Fibroblast of lung (primary cell): ENCODE measurements around the gene SERGEF. TPM values are rescaled to one million over a fixed set of nuclear protein-coding genes. Genes with fewer than 3 reads are reported as not detected.

ENCODE experiments used
- DNase-seq, 2 donors: peaks; one replicate each; pipeline versions ENCODE4 v3.0.0 to v3.0.0-alpha.2; 2010; ENCODE audit warnings: low read depth in 2 of 2
- H2AFZ ChIP-seq: 2 replicates; pipeline ENCODE4 v1.5.1; 2012; ENCODE audit warnings: low read length, control low read depth, inconsistent platforms
- H3K27ac ChIP-seq: 2 replicates; pipeline ENCODE4 v1.5.1; 2011; ENCODE audit warnings: low read length, control low read depth; ENCODE audit not compliant: insufficient read depth
- H3K27me3 ChIP-seq: 2 replicates; pipeline ENCODE4 v1.5.1; 2011; ENCODE audit warnings: mild to moderate bottlenecking, low read length; ENCODE audit not compliant: control insufficient read depth, insufficient read depth
- H3K36me3 ChIP-seq: 2 replicates; pipeline ENCODE4 v1.5.1; 2011; ENCODE audit warnings: low read length; ENCODE audit not compliant: control insufficient read depth, insufficient read depth
- H3K4me1 ChIP-seq: 2 replicates; pipeline ENCODE4 v1.5.1; 2011; ENCODE audit warnings: low read length; ENCODE audit not compliant: control insufficient read depth, insufficient read depth; ENCODE audit errors: extremely low read depth
- H3K4me2 ChIP-seq: 2 replicates; pipeline ENCODE4 v1.5.1; 2011; ENCODE audit warnings: low read length, control low read depth; ENCODE audit not compliant: insufficient read depth; ENCODE audit errors: extremely low read depth
- H3K4me3 ChIP-seq, 4 experiments: fragments of 200-600 bp in 1 of 4; sonication (generic) in 1 of 4; replicated peaks in 1 of 4; 2 replicates each; pipeline ENCODE4 v1.5.1; 2011 to 2016; ENCODE audit warnings: low read length in 4 of 4, low read depth in 3 of 4, mild to moderate bottlenecking in 3 of 4, control low read depth in 2 of 4, inconsistent platforms in 1 of 4, mixed read lengths in 1 of 4; ENCODE audit not compliant: insufficient read depth in 1 of 4; ENCODE audit errors: control extremely low read depth in 1 of 4
- H3K79me2 ChIP-seq: 2 replicates; pipeline ENCODE4 v1.5.1; 2012; ENCODE audit warnings: mild to moderate bottlenecking, low read length, inconsistent platforms; ENCODE audit not compliant: control insufficient read depth, insufficient read depth
- H3K9ac ChIP-seq: 2 replicates; pipeline ENCODE4 v1.5.1; 2011; ENCODE audit warnings: mild to moderate bottlenecking, low read length, control low read depth; ENCODE audit not compliant: insufficient read depth
- H3K9me3 ChIP-seq: 2 replicates; pipeline ENCODE4 v1.5.1; 2012; ENCODE audit warnings: low read depth, low read length; ENCODE audit not compliant: control insufficient read depth, insufficient read depth
- H4K20me1 ChIP-seq: 2 replicates; pipeline ENCODE4 v1.5.1; 2011; ENCODE audit warnings: low read length; ENCODE audit not compliant: control insufficient read depth, insufficient read depth; ENCODE audit errors: extremely low read depth
- CTCF ChIP-seq, 2 donors: IDR thresholded peaks in 1 of 2; conservative IDR thresholded peaks in 1 of 2; 1 replicate in 1 of 2; 2 replicates in 1 of 2; pipeline ENCODE4 v1.5.1; 2011 to 2012; ENCODE audit warnings: low read length in 2 of 2, control low read depth in 1 of 2, inconsistent platforms in 1 of 2, low read depth in 1 of 2, mild to moderate bottlenecking in 1 of 2
- EZH2 ChIP-seq: IDR thresholded peaks from 2 replicates; pipeline ENCODE4 v1.5.1; 2012; ENCODE audit warnings: low read length, control low read depth, mild to moderate bottlenecking; ENCODE audit errors: missing control alignments
- polyA plus RNA-seq, 2 donors: library from polyadenylated mRNA; depleted of rRNA in 1 of 2; stranded (reverse) in 1 of 2; unstranded in 1 of 2; fragments of >200 nt; gene quantifications; 2 replicates each; pipeline ENCODE4 v1.2.1, GENCODE V29; 2011 to 2012; ENCODE audit warnings: missing spikeins in 1 of 2
- total RNA-seq: library from RNA; depleted of rRNA; stranded (reverse); fragments of >200 nt; gene quantifications from 2 replicates; pipeline ENCODE4 v1.2.1, GENCODE V29; 2014

SERGEF gene
- total and polyA plus RNA-seq, 2 donors (not counting 1 experiment from before 2014, with no cell fraction given): 14.5 to 38.5 TPM

- no peak overlapping the region for H3K4me2 ChIP-seq
- no peak for TF ChIP-seq CTCF (conservative IDR thresholded peaks at IDR 0.05 in 1 of 2, IDR thresholded peaks at IDR 0.05 in 1 of 2; ENCODE audit: low read depth in 1 of 2, low read length in 2 of 2)
- TF ChIP-seq EZH2: no peak
- H3K4me3 ChIP-seq: no peak overlapping the region
- no peak overlapping the region for H3K27ac ChIP-seq
- H3K9me3 ChIP-seq: no peaks in the 10 kb centered on the region
- no peaks in the 10 kb centered on the region for H4K20me1 ChIP-seq
- H3K9ac ChIP-seq: no peak overlapping the region
- H3K4me1 ChIP-seq: no peaks in the 10 kb centered on the region
- no peaks in the 10 kb centered on the region for H3K79me2 ChIP-seq
- peaks cover 6% of the 10 kb centered on the region for H3K27me3 ChIP-seq
- no peak overlapping the region for H2AFZ ChIP-seq
- H3K36me3 ChIP-seq: no peaks in the 10 kb centered on the region
- DNase-seq: no peak
Observed at GRCh38 chr11:17751558-17751957, 261.3 kb downstream of the SERGEF start.

GRCh38 chr11:17750801-17751165 lies 262.1 kb downstream of the SERGEF start:
- Histone ChIP-seq H3K9ac (no peak overlapping the region), H3K79me2 (no peaks in the 10 kb centered on the region), H3K4me3 (no peak overlapping the region), H3K36me3 (no peaks in the 10 kb centered on the region), H3K4me1 (no peaks in the 10 kb centered on the region), H3K9me3 (no peaks in the 10 kb centered on the region), H2AFZ (no peak overlapping the region), H3K27ac (no peak overlapping the region), H3K4me2 (no peak overlapping the region), H4K20me1 (no peaks in the 10 kb centered on the region), H3K27me3 (peaks cover 6% of the 10 kb centered on the region)
- no peak for TF ChIP-seq CTCF (conservative IDR thresholded peaks at IDR 0.05 in 1 of 2, IDR thresholded peaks at IDR 0.05 in 1 of 2; ENCODE audit: low read depth in 1 of 2, low read length in 2 of 2)
- TF ChIP-seq EZH2: no peak
- DNase-seq: no peak

DNA sequence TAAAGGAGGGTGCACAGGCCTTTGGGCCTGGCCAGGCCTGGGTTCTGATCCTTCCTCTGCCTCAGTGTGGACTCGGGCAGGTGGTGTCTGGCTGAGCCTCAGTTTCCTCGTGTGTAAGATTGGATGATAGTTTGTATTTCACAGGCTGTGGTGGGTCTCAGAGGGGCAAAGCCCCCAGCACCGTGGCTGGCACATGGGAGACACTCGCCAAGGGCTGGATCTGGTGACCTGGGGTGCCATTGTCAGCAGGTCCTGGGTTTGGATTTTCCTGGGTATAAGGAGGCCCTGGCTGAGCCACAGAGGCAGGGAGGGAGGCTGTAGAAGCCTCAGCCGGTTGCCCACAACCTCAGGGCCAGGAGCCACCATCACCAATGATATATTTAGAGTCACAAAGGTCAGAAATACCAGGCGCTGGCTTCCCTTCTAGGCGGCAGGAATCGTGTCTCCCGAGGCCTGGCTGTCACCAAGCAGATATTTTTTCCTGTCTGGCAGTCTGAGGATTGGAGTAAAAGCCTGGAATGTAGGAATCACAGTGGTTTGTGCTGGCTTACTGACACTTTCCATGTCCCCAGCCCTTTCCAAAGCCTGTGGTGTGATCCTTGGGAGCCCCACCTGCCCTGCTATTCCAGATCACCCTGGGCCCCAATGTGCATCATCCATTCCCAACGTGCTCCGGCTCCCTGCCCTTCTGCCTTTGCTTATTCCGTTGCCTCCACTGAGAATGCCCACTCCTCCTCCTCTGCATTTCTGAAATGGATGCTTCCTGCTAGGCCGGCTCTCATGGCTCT lies 262.6 kb downstream of the SERGEF start:
- TF ChIP-seq CTCF (conservative IDR thresholded peaks at IDR 0.05 in 1 of 2, IDR thresholded peaks at IDR 0.05 in 1 of 2; ENCODE audit: low read depth in 1 of 2, low read length in 2 of 2) (no peak), EZH2 (no peak)
- Histone ChIP-seq H3K27me3 (peaks cover 2% of the 10 kb centered on the region), H3K4me3 (no peak overlapping the region), H3K4me2 (no peak overlapping the region), H3K36me3 (no peaks in the 10 kb centered on the region), H4K20me1 (no peaks in the 10 kb centered on the region), H3K9me3 (no peaks in the 10 kb centered on the region), H3K27ac (no peak overlapping the region), H3K9ac (no peak overlapping the region), H3K79me2 (no peaks in the 10 kb centered on the region), H2AFZ (no peak overlapping the region), H3K4me1 (no peaks in the 10 kb centered on the region)
- no peak for DNase-seq
